ENCODE results near the gene CNIH3. TPM values are rescaled to one million over a fixed set of nuclear protein-coding genes. Genes with fewer than 3 reads are reported as not detected.

CNIH3 gene
- total RNA-seq, 1 donor from 2014 or later = 0.53 TPM

DNA sequence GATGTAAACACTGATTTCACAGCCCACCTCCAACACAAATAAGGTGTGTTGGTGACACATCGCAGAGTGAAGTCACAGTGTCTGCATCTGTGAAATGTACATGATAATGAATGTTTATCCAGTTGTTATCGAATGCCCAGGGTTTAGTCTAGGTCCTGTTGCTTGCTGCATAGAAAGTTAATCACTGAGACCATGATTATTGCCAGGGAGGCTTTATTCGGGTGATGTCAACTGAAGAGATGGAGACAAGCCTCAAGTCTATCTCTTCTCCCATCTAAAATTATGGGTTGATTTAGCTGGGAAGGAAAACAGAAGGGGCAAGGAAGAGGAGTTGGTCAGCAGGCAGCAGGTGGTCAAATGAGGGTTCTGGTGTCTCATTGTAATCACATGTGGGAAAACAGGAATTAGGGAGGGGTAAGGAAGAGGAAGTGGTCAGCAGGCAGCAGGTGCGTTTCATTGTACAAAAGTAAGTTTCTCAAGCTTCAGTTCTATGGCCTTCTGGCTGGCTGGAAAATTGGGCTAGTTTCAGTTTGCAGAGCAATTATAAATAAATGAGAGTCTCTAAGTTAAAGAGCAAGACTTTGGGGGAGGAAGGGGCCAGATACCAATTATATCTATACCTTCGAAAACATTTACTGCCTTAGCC, 167.0 kb downstream of the CNIH3 start:
- FAIRE-seq = peak; percentile 77
- TF ChIP-seq, protein P1, sequence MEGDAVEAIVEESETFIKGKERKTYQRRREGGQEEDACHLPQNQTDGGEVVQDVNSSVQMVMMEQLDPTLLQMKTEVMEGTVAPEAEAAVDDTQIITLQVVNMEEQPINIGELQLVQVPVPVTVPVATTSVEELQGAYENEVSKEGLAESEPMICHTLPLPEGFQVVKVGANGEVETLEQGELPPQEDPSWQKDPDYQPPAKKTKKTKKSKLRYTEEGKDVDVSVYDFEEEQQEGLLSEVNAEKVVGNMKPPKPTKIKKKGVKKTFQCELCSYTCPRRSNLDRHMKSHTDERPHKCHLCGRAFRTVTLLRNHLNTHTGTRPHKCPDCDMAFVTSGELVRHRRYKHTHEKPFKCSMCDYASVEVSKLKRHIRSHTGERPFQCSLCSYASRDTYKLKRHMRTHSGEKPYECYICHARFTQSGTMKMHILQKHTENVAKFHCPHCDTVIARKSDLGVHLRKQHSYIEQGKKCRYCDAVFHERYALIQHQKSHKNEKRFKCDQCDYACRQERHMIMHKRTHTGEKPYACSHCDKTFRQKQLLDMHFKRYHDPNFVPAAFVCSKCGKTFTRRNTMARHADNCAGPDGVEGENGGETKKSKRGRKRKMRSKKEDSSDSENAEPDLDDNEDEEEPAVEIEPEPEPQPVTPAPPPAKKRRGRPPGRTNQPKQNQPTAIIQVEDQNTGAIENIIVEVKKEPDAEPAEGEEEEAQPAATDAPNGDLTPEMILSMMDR (IDR thresholded peaks at IDR 0.05; ENCODE audit: insufficient read depth, low read length, severe bottlenecking) = no peak
- Histone ChIP-seq H3K27me3 (ENCODE audit: control insufficient read depth, insufficient read depth, low read length) (no peaks in the 10 kb centered on the region), H3K4me3 (ENCODE audit: low read depth, low read length) (no peak overlapping the region), H3K36me3 (ENCODE audit: control insufficient read depth, insufficient read depth, low read length) (no peaks in the 10 kb centered on the region)
- DNase-seq (ENCODE audit: low read depth) = no peak

DNA sequence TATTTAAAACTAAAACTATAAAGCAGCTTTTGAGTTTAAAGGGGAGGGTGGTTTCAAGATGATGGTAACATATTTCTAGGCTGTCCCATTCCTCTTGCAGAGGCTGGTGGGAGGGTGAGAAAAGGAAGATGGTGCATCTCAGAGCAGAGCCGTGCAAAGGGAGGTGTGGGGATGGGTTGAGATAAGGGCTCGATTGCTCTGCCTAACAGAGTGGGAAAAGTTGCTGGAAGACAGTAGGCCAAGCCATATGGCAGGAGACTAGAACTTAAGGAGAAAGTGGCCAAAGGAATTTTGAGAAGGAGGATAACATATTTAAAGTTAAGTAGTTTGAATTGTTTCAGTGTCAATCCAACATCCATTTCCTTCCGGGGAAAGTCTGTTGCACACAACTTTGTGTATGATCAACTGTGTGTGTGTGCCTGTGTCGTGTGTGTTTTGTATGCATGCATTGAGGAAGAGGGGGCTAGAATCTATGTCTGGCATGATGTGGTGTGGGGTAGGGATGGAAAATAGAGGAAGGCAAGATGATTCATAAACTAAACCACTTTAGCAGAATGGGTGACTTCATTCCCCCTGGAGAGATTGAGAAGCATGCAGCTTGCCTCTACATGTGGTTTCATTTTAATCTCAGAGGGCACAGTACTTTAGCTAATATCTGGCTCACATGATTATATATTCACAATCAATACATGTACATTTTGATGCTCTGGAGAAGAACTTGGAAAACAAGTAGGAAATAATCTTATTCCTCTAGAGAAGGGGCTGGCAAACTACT, 168.3 kb downstream of the CNIH3 start:
- H3K27me3 ChIP-seq (ENCODE audit: control insufficient read depth, insufficient read depth, low read length) = no peaks in the 10 kb centered on the region
- TF ChIP-seq, protein P1 (IDR thresholded peaks at IDR 0.05; ENCODE audit: insufficient read depth, low read length, severe bottlenecking) = no peak
- DNase-seq (ENCODE audit: low read depth) (peak; percentile 65), FAIRE-seq (no peak)
- H3K4me3 ChIP-seq (ENCODE audit: low read depth, low read length) = no peak overlapping the region
- no peaks in the 10 kb centered on the region for H3K36me3 ChIP-seq (ENCODE audit: control insufficient read depth, insufficient read depth, low read length)

DNA sequence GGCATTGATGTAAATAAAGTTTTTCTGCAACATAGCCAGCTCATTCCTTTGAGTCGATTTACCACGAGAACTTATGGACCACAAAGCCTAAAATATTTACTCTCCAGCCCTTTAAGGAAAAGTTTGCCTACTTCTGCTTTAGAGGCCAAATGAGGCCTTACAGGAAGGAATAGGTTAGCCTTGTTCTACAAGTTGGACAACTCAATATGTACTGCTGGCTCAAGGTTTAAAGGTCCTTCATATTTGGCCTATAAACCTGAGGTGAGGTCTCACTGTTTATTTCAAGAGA, 168.9 kb downstream of the CNIH3 start:
- Histone ChIP-seq H3K27me3 (ENCODE audit: control insufficient read depth, insufficient read depth, low read length) (peaks cover 2% of the 10 kb centered on the region), H3K36me3 (ENCODE audit: control insufficient read depth, insufficient read depth, low read length) (no peaks in the 10 kb centered on the region), H3K4me3 (ENCODE audit: low read depth, low read length) (no peak overlapping the region)
- FAIRE-seq (no peak), DNase-seq (ENCODE audit: low read depth) (no peak)
- TF ChIP-seq, protein P1 (IDR thresholded peaks at IDR 0.05; ENCODE audit: insufficient read depth, low read length, severe bottlenecking) = no peak

DNA sequence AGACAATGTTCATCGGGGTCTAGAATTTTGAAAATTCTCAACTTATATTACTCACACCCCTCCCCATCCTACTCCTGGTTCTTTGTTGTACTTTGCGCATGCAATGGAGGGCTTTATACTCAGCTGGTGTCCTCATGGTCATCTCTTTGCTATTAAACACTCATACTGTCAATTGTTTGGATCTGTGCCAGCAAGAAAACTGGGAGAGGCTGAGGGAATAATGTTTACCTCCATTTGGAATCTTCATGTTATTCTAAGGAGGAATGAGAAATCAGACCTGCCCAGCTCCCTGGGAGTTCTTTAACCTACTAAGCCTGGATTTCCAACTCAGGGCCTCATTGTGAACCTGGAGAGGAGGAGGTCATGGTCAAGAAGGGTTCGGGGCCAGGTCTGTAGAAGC, 169.5 kb downstream of the CNIH3 start:
- no peak for FAIRE-seq
- no peaks in the 10 kb centered on the region for H3K36me3 ChIP-seq (ENCODE audit: control insufficient read depth, insufficient read depth, low read length)
- TF ChIP-seq, protein P1 (IDR thresholded peaks at IDR 0.05; ENCODE audit: insufficient read depth, low read length, severe bottlenecking) = no peak
- no peak for DNase-seq (ENCODE audit: low read depth)
- H3K27me3 ChIP-seq (ENCODE audit: control insufficient read depth, insufficient read depth, low read length) = peaks cover 2% of the 10 kb centered on the region
- H3K4me3 ChIP-seq (ENCODE audit: low read depth, low read length) = no peak overlapping the region

DNA sequence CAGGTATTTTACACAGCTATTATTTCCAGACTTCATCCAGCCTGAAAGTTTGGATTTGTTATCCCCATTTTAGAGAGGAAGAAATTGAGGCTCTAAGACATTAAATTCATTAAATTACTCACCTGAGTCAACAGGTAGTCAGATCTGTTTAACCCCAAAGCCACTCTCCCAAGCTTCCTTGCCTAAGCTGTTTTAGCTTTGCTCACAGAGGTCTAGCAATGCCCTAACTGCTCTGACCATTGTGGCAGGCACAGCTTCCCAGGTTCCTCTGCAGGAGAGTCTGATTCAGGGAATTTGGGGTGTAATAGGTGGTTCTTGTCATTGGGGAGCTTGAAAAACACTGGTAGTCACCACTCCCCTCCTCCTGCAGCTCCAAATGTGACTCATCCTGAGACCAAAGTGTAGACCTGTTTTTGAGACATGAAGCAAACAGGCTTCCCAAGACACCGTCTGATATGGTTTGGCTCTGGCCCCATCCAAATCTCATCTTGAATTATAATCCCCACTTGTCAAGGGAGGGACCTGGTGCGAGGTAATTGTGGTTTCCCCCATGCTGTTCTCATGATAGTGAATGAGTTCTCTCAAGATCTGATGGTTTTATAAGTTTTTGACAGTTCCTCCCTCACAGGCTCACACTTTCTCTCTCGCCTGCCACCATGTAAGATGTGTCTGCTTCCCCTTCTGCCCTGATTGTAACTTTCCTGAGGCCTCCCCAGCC, 170.6 kb downstream of the CNIH3 start:
- TF ChIP-seq, protein P1 (IDR thresholded peaks at IDR 0.05; ENCODE audit: insufficient read depth, low read length, severe bottlenecking) = no peak
- H3K36me3 ChIP-seq (ENCODE audit: control insufficient read depth, insufficient read depth, low read length) = no peaks in the 10 kb centered on the region
- peak; percentile 70 for DNase-seq (ENCODE audit: low read depth)
- peaks cover 2% of the 10 kb centered on the region for H3K27me3 ChIP-seq (ENCODE audit: control insufficient read depth, insufficient read depth, low read length)
- no peak for FAIRE-seq
- H3K4me3 ChIP-seq (ENCODE audit: low read depth, low read length) = no peak overlapping the region
